ENCODE results near the gene PEMT.
A peak's percentile ranks its signal among the peaks of the same experiment; 100 is the strongest.
"Not testable (repeated sequence)": the region's sequence is repeated elsewhere in the genome, so short reads cannot be mapped to it uniquely, and the experiment has no call there.

Gene PEMT

GRCh38 chr17:17500999-17501605 lies 90.4 kb downstream of the PEMT start:
- no peak for DNase-seq

DNA sequence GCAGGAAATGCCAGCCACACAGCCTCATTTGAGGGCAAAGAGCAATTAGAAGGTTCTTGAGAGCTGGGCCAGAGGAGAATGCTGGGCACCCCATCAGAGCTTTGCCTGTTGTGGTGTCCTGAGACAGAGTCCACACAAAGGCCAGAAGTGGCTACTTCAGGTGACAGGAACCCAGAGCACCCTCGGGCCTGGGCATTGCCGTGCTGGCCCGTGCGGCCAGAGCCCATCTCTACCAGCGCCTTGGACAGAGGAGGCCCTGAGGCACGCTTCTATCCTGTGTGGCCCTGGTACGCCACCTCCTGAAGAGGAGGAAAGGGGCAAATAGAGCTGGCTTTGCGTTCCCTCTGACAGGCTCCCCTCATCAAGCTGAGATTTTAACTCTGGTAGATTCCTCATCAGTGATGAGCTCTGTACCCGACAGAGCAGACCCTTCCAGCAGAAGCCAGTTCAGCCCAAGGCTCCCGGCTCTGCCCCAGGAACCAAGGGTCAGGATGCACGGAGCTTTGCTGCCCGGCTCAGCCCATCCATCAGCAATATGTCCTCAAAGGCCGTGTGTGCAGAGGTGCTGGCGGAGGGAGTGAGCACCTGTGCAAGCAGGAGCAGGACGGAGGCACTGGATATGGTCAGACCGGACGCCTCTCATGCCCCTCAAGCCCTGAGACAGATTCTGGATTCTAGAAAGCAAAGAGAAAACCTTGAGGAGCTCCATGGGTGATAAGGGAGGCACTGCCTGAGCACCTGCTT lies 91.9 kb downstream of the PEMT start:
- no peak for DNase-seq

DNA sequence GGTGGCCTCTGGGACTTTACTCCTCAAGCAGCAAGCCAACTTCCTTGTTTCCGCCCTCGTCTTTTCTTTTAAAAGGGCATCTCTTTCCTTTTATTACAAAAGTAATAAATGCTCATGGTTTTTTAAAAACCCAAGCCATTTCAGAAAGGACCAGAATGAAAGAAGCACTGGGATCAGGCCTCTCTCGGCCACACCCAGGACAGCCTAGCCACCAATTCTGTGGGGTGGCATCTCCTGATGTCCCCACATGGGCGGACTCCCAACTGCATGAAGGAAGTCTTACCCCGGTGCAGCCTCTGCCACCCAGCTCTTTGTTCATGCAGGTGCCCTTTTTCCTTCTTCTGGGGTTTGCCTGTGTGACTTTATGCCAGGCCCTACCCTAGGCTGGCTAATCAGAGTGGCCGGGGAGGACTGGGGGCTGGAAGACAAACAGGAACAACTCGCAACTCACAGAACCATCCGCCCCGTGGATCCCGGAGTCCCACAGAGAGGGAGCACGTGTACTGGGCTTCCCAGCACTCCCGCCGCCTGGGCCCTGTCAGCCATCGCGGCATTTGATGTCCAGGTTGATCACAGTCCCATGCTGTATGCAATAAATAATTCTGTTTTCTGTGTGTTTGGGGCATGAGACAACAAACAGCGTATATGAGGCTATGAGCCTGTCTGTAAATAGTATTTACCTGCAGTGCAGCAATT lies 92.8 kb downstream of the PEMT start:
- DNase-seq = no peak

DNA sequence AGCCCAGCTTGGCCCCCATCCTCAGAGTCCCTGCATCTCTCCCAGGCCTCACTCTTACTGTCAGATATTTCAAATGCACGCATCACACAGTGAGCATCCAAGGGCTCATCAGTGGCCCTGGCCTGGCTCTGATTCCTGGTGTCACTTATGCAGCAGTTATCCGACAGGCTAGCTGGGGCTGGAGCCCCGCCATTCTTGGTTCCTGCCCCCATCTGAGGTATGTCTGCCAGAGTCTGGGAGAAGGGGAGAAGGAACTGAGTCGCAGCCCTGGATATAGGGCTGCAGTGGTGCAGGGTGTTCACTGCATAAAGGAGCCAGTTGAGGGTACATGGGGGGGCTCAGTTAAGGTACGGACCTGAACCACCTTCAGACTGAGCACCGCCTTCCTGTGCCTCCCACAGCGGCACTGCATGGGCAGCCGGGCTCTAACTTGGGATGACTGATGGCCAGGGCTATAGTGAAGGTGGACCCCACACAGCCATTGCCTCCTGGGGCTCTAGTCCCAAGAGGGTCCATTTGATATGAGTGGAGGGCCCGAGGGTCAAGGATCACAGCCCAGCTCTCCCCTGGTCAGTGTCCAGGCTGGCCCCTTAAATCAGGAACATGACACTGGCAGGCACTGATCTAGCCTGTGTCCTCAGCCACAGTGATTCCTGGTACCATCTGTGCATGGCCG lies 93.5 kb downstream of the PEMT start:
- DNase-seq = no peak

DNA sequence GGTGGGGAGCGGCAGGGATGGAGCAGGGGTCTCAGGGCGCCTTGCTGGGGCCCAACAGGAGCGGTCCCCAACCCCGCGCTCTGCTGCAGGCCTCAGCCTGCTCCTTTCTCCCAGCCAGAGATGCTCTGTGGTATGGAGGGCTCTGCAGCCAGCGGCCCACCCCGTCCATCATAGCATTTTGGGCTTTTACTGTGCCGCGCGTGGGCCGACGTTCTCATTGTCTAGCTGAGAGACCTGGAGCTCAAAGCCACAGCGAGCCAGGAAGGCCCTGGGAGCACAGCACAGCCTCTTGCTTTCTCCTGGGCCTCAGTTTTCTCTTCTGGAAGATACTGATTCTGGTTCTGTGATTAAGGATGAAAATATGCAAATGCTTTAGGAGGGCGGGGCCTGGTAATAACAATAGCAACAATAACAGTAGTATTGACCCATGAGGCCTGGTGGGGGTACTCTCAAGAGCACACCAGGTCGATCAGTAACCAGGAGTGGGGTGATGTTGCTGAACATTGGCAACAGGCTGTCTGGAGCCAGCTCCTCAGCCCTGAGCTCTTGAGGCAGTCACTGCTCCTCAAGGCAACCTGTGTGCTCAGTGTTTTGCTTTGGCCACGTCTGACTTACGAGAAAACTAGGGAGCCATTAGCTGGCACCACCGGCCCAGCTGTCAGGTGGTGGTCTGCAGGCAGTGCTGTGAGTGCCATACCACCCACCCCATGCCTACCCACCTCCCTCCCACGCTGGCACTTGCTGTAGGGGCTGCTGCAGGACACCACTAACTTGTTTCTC lies 94.3 kb downstream of the PEMT start:
- DNase-seq = no peak

DNA sequence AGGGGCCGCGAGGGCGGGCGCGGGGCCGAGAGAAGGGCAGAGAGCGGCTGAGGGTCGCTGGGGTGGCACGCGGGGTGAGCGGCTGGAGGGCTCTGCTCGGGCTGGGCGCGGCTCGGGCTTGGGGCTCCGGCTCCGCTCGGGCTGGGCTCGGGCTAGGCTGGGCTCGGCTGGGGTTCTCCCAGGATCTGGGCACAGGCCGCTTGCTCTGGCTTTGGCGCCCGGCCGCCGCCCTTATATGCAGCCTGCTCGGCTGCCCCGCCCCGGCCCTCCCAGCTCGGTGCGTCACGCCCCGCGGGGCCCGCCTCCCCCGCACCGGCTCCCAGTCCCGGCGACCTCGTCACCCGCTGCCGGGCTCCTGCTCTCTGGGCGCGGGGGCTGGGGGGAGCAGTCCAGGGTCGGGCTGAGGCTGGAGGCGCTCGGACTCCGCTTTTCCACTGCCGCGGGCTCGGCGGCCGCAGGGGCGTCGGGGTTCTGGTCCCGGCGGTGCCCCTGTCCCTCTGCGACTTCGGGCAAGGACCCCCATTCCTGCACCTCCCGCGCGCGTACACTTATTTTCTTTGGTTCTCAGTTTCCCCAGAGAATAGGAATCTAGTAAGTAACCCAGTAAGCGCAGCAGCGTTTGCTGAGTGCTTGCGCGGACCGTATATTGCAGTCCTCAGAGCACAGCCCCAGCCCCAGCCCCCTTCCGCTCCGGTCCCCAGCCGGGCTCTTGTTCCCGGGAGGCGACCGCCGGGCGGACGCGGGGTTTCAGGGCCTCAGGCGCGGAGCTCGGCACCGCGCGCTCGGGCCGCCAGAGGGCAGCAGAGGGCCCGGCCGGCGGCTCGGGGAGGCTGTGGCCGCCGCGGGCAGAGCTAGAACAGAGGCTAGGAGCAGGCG lies 95.1 kb downstream of the PEMT start, which contains the start of gene RASD1:
Gene RASD1, minus strand, starts transcription at position 207 of the 876 bp plus-strand sequence. CDS start 214 bp downstream, outside the sequence.
- DNase-seq = peak; percentile 63 to 81 (median 72)

DNA sequence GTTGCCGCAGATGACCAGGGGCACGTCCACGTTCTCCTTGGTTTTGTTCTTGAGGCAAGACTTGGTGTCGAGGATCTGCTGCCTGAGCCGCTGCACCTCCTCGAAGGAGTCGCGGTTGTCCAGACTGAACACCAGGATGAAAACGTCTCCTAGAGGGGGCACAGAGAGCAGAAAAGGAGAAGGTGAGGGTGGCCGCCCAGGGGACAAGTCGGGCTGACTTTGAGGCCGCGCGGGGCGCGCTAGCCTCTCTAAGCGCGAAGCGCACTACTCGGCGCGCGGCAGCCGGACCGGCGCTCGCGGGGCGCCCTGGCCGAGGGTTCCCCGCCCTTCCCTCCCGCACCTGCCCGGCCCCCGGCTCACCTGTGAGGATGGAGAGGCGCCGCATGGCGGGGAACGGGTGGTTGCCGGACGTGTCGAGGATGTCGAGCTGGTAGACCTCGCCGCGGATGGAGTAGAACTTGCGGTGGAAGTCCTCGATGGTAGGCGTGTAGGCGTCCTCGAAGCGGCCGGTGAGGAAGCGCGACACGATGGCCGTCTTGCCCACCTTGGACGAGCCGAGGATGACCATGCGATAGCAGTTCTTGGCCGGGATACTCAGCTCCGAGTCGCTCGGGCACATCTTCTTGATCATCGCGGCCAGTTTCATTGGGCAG lies 95.8 kb downstream of the PEMT start:
- peak in 1 of 5 donors; percentile 54 for DNase-seq

GRCh38 chr17:17494870-17495535 lies 96.5 kb downstream of the PEMT start:
- DNase-seq = peak in 1 of 5 donors; percentile 27

DNA sequence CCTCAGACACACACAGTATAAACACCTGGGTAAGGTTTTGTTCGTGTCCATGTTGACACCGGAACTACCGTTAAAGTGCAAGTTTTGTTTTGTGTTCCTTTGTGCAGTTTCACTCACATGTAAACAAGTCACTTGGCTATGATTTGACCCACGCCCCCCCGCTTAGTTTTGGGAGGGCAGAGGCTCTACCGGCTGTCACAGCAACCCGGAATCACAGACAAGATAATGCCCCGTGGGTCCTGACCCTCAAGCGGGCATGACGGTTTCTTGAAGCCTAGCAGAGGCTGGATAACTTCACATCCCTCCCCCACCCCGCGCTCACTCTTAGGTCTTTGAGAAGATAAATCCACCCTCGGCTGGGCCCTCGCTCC lies 97.0 kb downstream of the PEMT start:
- DNase-seq = no peak

- DNase-seq = no peak
These were observed 97.5 kb downstream of the PEMT start for GRCh38 chr17:17493986-17494466.

- no peak for DNase-seq
These were observed 98.1 kb downstream of the PEMT start for GRCh38 chr17:17493249-17493985.

DNA sequence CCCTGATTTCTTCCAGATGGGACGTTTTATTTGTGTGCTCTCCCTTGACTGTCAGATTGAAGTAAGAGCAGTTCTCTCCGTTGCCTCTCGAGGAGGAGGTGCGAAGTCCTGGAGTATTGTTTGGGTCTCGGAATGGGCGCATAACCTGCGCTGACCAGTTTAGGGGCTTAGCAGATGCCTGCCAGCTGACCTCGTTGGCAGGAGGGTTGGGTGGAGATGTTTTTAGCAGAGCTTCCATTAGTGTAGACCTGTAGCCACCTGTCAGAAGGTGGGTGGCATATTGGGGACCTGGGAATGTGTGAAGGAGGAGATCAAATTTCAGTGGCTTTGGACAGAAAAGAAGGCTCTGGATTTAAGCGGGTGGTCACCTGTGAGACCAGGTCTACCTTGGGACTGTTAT lies 98.9 kb downstream of the PEMT start:
- DNase-seq = no peak

GRCh38 chr17:17492085-17492484 lies 99.4 kb downstream of the PEMT start:
- DNase-seq = no peak

- DNase-seq = no peak
These were observed 99.9 kb downstream of the PEMT start for GRCh38 chr17:17491546-17491988.

- no peak for DNase-seq
These were observed 100.5 kb downstream of the PEMT start for GRCh38 chr17:17491031-17491471.

GRCh38 chr17:17487998-17488397 lies 103.5 kb downstream of the PEMT start:
- DNase-seq = no peak

DNA sequence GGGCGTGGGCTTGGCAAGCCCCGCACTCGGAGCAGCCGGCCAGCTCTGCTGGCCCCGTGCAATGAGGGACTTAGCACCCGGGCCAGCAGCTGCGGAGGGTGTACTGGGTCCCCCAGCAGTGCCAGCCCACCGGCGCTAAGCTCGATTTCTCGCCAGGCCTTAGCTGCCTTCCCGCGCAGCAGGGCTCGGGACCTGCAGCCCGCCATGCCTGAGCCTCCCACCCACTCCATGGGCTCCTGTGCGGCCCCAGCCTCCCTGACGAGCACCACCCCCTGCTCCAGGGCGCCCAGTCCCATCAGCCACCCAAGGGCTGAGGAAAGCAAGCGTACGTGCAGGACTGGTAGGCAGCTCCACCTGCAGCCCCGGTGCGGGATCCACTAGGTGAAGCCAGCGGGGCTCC lies 105.1 kb downstream of the PEMT start:
- not testable (repeated sequence) for DNase-seq

GRCh38 chr17:17485420-17485819 lies 106.1 kb downstream of the PEMT start:
- DNase-seq = no peak

DNA sequence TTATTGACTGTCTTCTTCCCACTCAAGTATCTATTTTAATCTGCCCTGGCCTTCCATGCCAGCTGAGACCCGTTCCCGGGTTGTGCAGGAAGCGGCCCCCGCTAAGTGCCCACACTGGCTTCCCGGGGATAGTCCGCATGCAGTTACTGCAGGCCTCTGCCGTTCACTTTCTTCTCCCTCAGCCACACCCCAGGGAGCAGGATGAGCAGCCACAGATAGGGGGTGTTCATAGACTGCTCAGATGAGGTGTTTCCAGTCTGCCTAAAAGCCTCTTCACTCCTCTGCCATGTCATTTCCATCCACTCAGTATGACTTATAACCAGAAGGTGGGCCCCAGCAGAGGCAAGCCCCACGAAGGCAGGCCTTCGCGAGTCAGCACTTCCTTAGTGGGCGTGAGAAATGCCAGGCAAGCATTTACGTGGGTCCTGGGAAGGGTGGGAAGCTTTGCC lies 107.0 kb downstream of the PEMT start:
- peak in 1 of 5 donors; percentile 42 for DNase-seq

Data from T-helper 1 cell (primary cell).